H9 (cell line): Measurements from ENCODE around the gene THSD7B. TPM values are rescaled to one million over a fixed set of nuclear protein-coding genes. Genes with fewer than 3 reads are reported as not detected.

Experiments used
- DNase-seq: peaks from one replicate; pipeline ENCODE4 v3.0.0-alpha.2; 2017
- H2AFZ ChIP-seq: one replicate; pipeline ENCODE4 v1.6.1; 2013; ENCODE audit warnings: mild to moderate bottlenecking, low read length, control low read depth, moderate library complexity
- H2AK5ac ChIP-seq: 2 replicates; pipeline ENCODE4 v1.6.1; 2013; ENCODE audit warnings: low read length, control low read depth, mixed read lengths; ENCODE audit not compliant: insufficient read length
- H2BK120ac ChIP-seq: one replicate; pipeline ENCODE4 v1.6.1; 2013; ENCODE audit warnings: low read depth, mild to moderate bottlenecking, low read length, control low read depth, inconsistent platforms; ENCODE audit not compliant: poor library complexity, severe bottlenecking
- H2BK12ac ChIP-seq: 2 replicates; pipeline ENCODE4 v1.6.1; 2013; ENCODE audit warnings: low read length, control low read depth, mixed read lengths, low read depth; ENCODE audit not compliant: insufficient read length
- H2BK15ac ChIP-seq: 2 replicates; pipeline ENCODE4 v1.6.1; 2013; ENCODE audit warnings: low read depth, low read length, control low read depth
- H2BK20ac ChIP-seq: one replicate; pipeline ENCODE4 v1.6.1; 2013; ENCODE audit warnings: low read depth, mild to moderate bottlenecking, low read length, control low read depth, inconsistent platforms; ENCODE audit not compliant: poor library complexity, severe bottlenecking
- H2BK5ac ChIP-seq: 2 replicates; pipeline ENCODE4 v1.6.1; 2013; ENCODE audit warnings: low read length, control low read depth, mixed read lengths; ENCODE audit not compliant: insufficient read length
- H3K14ac ChIP-seq: 2 replicates; pipeline ENCODE4 v1.6.1; 2013; ENCODE audit warnings: low read length, control low read depth; ENCODE audit not compliant: insufficient read depth
- H3K18ac ChIP-seq: 2 replicates; pipeline ENCODE4 v1.6.1; 2013; ENCODE audit warnings: low read depth, mild to moderate bottlenecking, mixed read lengths, low read length, control low read depth; ENCODE audit not compliant: insufficient read length
- H3K23ac ChIP-seq: 2 replicates; pipeline ENCODE4 v1.6.1; 2013; ENCODE audit warnings: low read length, control low read depth, mixed read lengths, low read depth; ENCODE audit not compliant: insufficient read length
- H3K23me2 ChIP-seq: 2 replicates; pipeline ENCODE4 v1.6.1; 2013; ENCODE audit warnings: low read depth, mild to moderate bottlenecking, mixed read lengths, low read length, control low read depth; ENCODE audit not compliant: insufficient read length, poor library complexity, severe bottlenecking
- H3K27ac ChIP-seq: 2 replicates; pipeline ENCODE4 v1.5.1; 2013; ENCODE audit warnings: low read length, control low read depth, mixed read lengths, low read depth; ENCODE audit not compliant: insufficient read length
- H3K27me3 ChIP-seq: 2 replicates; pipeline ENCODE4 v1.6.1; 2013; ENCODE audit warnings: low read length, control low read depth, inconsistent platforms; ENCODE audit not compliant: insufficient read depth
- H3K4ac ChIP-seq: 2 replicates; pipeline ENCODE4 v1.6.1; 2013; ENCODE audit warnings: low read depth, mild to moderate bottlenecking, control low read depth, inconsistent platforms, low read length, moderate library complexity
- H3K4me1 ChIP-seq: 2 replicates; pipeline ENCODE4 v1.6.1; 2013; ENCODE audit warnings: low read length, control low read depth, inconsistent platforms; ENCODE audit not compliant: insufficient read depth
- H3K4me2 ChIP-seq: 2 replicates; pipeline ENCODE4 v1.6.1; 2013; ENCODE audit warnings: low read length, control low read depth, mixed read lengths; ENCODE audit not compliant: insufficient read length, insufficient read depth
- H3K56ac ChIP-seq: 2 replicates; pipeline ENCODE4 v1.6.1; 2013; ENCODE audit warnings: low read depth, mild to moderate bottlenecking, mixed read lengths, low read length, control low read depth; ENCODE audit not compliant: insufficient read length
- H3K79me1 ChIP-seq: 2 replicates; pipeline ENCODE4 v1.6.1; 2013; ENCODE audit warnings: low read depth, mild to moderate bottlenecking, moderate library complexity, low read length, control low read depth, inconsistent platforms; ENCODE audit not compliant: insufficient read depth, poor library complexity, severe bottlenecking
- H3K79me2 ChIP-seq: 2 replicates; pipeline ENCODE4 v1.6.1; 2013; ENCODE audit warnings: low read length, control low read depth, inconsistent platforms; ENCODE audit not compliant: insufficient read depth
- H3K9ac ChIP-seq: 2 replicates; pipeline ENCODE4 v1.6.1; 2013; ENCODE audit warnings: low read length, control low read depth, mixed read lengths; ENCODE audit not compliant: insufficient read length; ENCODE audit errors: extremely low read depth
- H3K9me3 ChIP-seq: one replicate; pipeline ENCODE4 v1.6.1; 2013; ENCODE audit warnings: low read depth, low read length, inconsistent platforms; ENCODE audit not compliant: control insufficient read depth
- H3T11ph ChIP-seq: one replicate; pipeline ENCODE4 v1.6.1; 2013; ENCODE audit warnings: mild to moderate bottlenecking, low read length, control low read depth, inconsistent platforms
- H4K20me1 ChIP-seq: one replicate; pipeline ENCODE4 v1.6.1; 2013; ENCODE audit not compliant: control insufficient read depth, insufficient read length, insufficient read depth
- H4K5ac ChIP-seq: 2 replicates; pipeline ENCODE4 v1.6.1; 2013; ENCODE audit warnings: low read depth, mild to moderate bottlenecking, mixed read lengths, low read length, control low read depth; ENCODE audit not compliant: insufficient read length
- H4K8ac ChIP-seq: replicated peaks from 2 replicates; pipeline ENCODE4 v1.6.1; 2013; ENCODE audit warnings: low read length, control low read depth, mixed read lengths, low read depth; ENCODE audit not compliant: insufficient read length
- H4K91ac ChIP-seq: 2 replicates; pipeline ENCODE4 v1.6.1; 2013; ENCODE audit warnings: low read depth, mild to moderate bottlenecking, moderate library complexity, mixed read lengths, low read length, control low read depth; ENCODE audit not compliant: insufficient read length
- H3K27ac Mint-ChIP-seq, 3 experiments: 2 replicates in 2 of 3; 3 replicates in 1 of 3; pipeline ENCODE4 v1.8.0; 2020 to 2021; ENCODE audit warnings: mixed read lengths in 3 of 3, mild to moderate bottlenecking in 1 of 3, moderate library complexity in 1 of 3
- H3K27me3 Mint-ChIP-seq: 2 replicates; pipeline ENCODE4 v1.8.0; 2021; ENCODE audit warnings: low read depth, mild to moderate bottlenecking, moderate library complexity, mixed read lengths
- H3K36me3 Mint-ChIP-seq, 3 experiments: 2 replicates in 2 of 3; 3 replicates in 1 of 3; pipeline ENCODE4 v1.8.0; 2020 to 2021; ENCODE audit warnings: low read depth in 3 of 3, mixed read lengths in 3 of 3; ENCODE audit not compliant: insufficient read depth in 1 of 3
- H3K4me1 Mint-ChIP-seq, 2 experiments: 2 replicates each; pipeline ENCODE4 v1.8.0; 2020; ENCODE audit warnings: mixed read lengths in 2 of 2
- H3K4me3 Mint-ChIP-seq, 2 experiments: 2 replicates in 1 of 2; 3 replicates in 1 of 2; pipeline ENCODE4 v1.8.0; 2020 to 2021; ENCODE audit warnings: mild to moderate bottlenecking in 2 of 2, mixed read lengths in 2 of 2, moderate library complexity in 1 of 2
- H3K9me3 Mint-ChIP-seq, 2 experiments: 2 replicates in 1 of 2; 3 replicates in 1 of 2; pipeline ENCODE4 v1.8.0; 2020; ENCODE audit warnings: mild to moderate bottlenecking in 2 of 2, mixed read lengths in 2 of 2, moderate library complexity in 1 of 2
- WGBS: extraction: QIAGEN DNeasy Blood & Tissue Kit; methylation state at CpG from one replicate; pipeline ENCODE4 v1.1.7; 2013; ENCODE audit warnings: missing lambda C conversion rate, low lambda C conversion rate, mixed read lengths; ENCODE audit not compliant: insufficient read length; ENCODE audit errors: extremely low coverage; 5-methylcytosine and 5-hydroxymethylcytosine counted together
- total RNA-seq: library from RNA; stranded (reverse); gene quantifications from 2 replicates; pipeline ENCODE4 v1.2.1, GENCODE V29; 2021
- TF ChIP-seq, protein P1 (sequence below): fragments of 200-600 bp; sonication (generic); conservative IDR thresholded peaks from 3 replicates; pipeline ENCODE4 v1.8.0; 2021; ENCODE audit warnings: antibody characterized with exemption, mild to moderate bottlenecking

The THSD7B gene
- total RNA-seq, 1 experiment from 2014 or later = 0.85 TPM

- no peak overlapping the region for H3K27ac ChIP-seq
- no peak overlapping the region for H4K8ac ChIP-seq
- no peak overlapping the region for H3K18ac ChIP-seq
- H3K79me2 ChIP-seq = no peaks in the 10 kb centered on the region
- no peak overlapping the region for H3K14ac ChIP-seq
- H2BK120ac ChIP-seq = no peak overlapping the region
- no peak overlapping the region for H4K5ac ChIP-seq
- TF ChIP-seq, protein P1, sequence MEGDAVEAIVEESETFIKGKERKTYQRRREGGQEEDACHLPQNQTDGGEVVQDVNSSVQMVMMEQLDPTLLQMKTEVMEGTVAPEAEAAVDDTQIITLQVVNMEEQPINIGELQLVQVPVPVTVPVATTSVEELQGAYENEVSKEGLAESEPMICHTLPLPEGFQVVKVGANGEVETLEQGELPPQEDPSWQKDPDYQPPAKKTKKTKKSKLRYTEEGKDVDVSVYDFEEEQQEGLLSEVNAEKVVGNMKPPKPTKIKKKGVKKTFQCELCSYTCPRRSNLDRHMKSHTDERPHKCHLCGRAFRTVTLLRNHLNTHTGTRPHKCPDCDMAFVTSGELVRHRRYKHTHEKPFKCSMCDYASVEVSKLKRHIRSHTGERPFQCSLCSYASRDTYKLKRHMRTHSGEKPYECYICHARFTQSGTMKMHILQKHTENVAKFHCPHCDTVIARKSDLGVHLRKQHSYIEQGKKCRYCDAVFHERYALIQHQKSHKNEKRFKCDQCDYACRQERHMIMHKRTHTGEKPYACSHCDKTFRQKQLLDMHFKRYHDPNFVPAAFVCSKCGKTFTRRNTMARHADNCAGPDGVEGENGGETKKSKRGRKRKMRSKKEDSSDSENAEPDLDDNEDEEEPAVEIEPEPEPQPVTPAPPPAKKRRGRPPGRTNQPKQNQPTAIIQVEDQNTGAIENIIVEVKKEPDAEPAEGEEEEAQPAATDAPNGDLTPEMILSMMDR = no peak
- peaks cover 5% of the 10 kb centered on the region for H3K9me3 ChIP-seq
- no CpG with 5 or more reads among the region's 5 CpGs for WGBS
- no peaks in the 10 kb centered on the region for H3K27me3 ChIP-seq
- H2BK5ac ChIP-seq = no peak overlapping the region
- no peak overlapping the region for H3K56ac ChIP-seq
- H3K4me1 ChIP-seq = no peaks in the 10 kb centered on the region
- peaks cover 5 to 15% of the 10 kb centered on the region in 2 experiments for H3K4me1 Mint-ChIP-seq
- H3K79me1 ChIP-seq = no peaks in the 10 kb centered on the region
- peaks cover 4 to 14% (median 7%) of the 10 kb centered on the region in 3 experiments; a peak in 5 of 7 replicates for H3K36me3 Mint-ChIP-seq
- peaks cover 15 to 16% of the 10 kb centered on the region in 2 experiments for H3K9me3 Mint-ChIP-seq
- no peak overlapping the region for H2BK12ac ChIP-seq
- no peak overlapping the region for H2AFZ ChIP-seq
- H2BK20ac ChIP-seq = no peak overlapping the region
- H3K27me3 Mint-ChIP-seq = no peaks in the 10 kb centered on the region
- H3K23ac ChIP-seq = no peak overlapping the region
- no peaks in the 10 kb centered on the region for H3K23me2 ChIP-seq
- no peak overlapping the region for H4K91ac ChIP-seq
- no peak overlapping the region for H3K9ac ChIP-seq
- peak; percentile 35 for DNase-seq
- H3K4me2 ChIP-seq = no peak overlapping the region
- H3K4me3 Mint-ChIP-seq = no peak overlapping the region
- H2BK15ac ChIP-seq = no peak overlapping the region
- peak overlapping the region in 1 of 3 experiments; percentile 18; a peak in 1 of 7 replicates for H3K27ac Mint-ChIP-seq
- no peak overlapping the region for H3T11ph ChIP-seq
- H4K20me1 ChIP-seq = no peaks in the 10 kb centered on the region
- H2AK5ac ChIP-seq = no peak overlapping the region
- no peak overlapping the region for H3K4ac ChIP-seq
Observed at GRCh38 chr2:136917411-136917881, 152.1 kb downstream of the THSD7B start.
